Adipose tissue (tissue), 3 donors: ENCODE results near the gene CRNKL1. TPM values are rescaled to one million over a fixed set of nuclear protein-coding genes. Genes with fewer than 3 reads are reported as not detected.

Experiments
- H3K27ac ChIP-seq: one replicate; pipeline ENCODE4 v1.5.1; 2013; ENCODE audit warnings: low read depth, low read length
- WGBS, 3 donors: extraction: QIAGEN DNeasy Blood & Tissue Kit; methylation state at CpG; one replicate each; pipeline ENCODE4 v1.1.7; 2013; 5-methylcytosine and 5-hydroxymethylcytosine counted together
- polyA plus RNA-seq, 3 donors: library from polyadenylated mRNA; stranded (reverse); fragments of 200-250 nt; gene quantifications; one replicate each; pipeline ENCODE4 v1.2.3, GENCODE V29; 2013
- donor health status: healthy with polysubstance abuse.
- donor health status: Bipolar disorder and iron deficiency.
- donor health status: healthy.

Gene CRNKL1
- polyA plus RNA-seq, 3 donors, result 4.2 to 14.6 (median 6.0) TPM

GRCh38 chr20:19993958-19994669, 58.2 kb downstream of the CRNKL1 start:
- no peak overlapping the region for H3K27ac ChIP-seq
- 57 to 67% (median 62%) methylated on average over 12 of the region's 12 CpGs for WGBS, 3 donors

DNA sequence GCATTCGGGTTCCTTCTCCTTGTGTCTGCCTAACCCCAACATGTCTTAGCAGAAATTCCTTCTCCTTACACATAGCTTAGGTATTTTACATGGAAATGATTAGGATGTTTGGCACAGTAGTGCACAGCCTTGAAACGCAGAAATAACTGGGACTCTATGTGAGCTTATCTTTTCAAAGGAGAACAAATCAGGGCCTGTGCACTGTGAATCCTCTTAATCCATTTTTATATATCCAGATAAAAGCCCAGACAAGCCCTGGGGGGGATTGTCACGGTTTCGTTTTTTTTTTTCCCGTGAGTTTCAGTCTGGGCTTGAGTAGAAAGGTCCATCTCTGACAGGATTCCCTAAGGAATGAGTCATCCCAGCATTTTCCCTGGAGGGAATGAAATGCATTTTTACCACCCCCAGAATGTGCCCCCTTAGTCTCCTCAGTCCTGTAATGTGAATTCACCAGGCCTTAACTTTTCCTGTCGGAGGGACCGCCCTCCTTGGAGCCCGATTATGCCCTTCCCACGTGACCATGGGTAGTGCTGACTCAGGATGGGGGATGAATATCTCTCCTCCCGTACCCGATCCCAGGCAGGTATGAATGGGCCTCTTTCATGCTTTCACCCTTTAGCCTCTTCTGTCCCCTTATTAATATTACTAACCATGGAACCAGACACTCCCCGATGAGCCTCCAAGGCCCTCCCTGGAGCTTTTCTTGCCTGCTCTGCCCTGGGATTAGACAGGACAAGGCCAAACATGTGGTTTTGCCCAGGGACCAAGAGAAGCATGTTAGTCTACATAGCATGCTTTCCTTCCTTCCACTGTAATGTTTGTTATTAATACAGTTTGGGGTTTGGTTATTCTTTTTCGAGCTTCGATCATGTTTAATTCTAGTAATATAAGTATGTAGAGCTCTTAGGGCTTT, 59.0 kb downstream of the CRNKL1 start:
- WGBS, 3 donors, result 38 to 57% (median 56%) methylated on average over 14 of the region's 14 CpGs
- peak overlapping the region; percentile 38 for H3K27ac ChIP-seq

DNA sequence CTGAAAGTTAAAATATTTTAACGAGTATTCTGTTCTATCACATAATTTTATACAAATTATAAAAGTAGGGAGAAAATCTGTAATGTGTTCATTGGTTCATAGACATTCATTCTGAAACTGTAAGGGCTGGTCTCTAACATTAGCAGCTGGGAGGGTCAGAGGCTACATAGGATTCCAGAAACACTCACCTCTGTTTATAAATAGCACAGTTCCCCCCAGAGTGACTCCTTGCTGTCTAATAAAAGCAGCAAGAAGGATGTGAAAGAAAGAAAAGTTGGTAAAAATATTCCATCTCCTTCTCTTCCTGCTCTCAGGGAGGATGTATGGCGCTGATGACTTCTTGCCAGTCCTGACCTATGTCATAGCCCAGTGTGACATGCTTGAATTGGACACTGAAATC, 60.4 kb downstream of the CRNKL1 start:
- 55 to 82% (median 77%) methylated on average over 2 of the region's 2 CpGs for WGBS, 3 donors
- H3K27ac ChIP-seq, result no peak overlapping the region

DNA sequence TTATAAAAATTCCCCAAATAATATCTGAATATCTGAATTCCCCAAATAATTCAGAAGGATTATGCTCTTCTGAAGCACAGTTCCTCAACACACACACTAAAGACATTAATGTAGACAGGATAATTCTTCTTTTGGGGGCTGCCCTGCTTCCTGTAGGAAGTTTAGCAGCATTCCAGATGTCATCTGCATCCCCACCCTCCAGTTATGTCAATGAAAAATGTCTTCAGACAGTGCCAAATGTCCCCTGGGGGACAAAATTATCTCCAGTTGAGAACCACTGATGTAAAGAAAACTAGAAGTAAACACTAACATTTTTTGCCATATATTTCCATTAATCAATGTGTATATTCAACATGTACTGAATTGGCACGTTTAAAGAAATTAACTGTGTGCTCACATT, 61.0 kb downstream of the CRNKL1 start:
- 11 to 44% (median 42%) methylated on average over 1 of the region's 1 CpG for WGBS, 3 donors
- H3K27ac ChIP-seq, result no peak overlapping the region

DNA sequence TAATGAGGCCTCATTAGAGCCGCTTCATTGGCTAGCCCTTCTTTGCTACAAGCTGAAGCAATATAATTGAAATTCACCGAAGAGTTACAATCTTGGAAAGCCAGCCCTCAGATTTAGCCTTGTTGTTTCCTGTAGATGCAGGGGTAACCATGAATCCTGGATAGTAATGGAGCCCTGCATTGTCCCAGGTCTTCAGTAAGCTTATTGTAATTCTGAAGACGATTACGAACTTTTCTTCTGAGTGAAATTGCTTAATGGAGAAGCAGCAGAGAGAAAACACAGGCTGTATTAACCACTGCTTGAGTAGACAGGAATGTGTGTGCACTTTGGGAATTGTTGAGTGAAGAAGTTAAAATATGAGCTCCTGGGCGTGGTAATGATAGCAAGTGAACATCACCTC, 61.4 kb downstream of the CRNKL1 start:
- no peak overlapping the region for H3K27ac ChIP-seq
- 78 to 87% (median 82%) methylated on average over 5 of the region's 5 CpGs for WGBS, 3 donors

DNA sequence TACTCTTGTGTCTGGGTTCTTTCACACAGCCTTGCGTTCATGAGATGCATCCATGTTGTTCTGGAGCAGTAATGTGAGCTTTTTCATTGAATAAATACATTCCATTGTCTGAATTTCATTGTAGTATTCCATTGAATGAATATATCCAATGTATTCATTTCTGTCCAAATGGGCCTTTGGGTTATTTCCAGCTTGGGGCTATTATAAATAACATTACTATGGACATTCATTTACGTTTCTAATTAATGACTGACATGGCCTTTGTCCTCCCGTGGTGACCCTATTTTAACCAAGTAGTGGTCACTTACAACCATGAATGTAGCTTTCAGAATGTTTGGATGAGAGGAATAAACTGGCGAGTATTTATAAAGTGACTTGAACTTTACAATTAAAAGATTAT, 65.2 kb downstream of the CRNKL1 start:
- H3K27ac ChIP-seq, result no peak overlapping the region
- 69 to 83% (median 81%) methylated on average over 4 of the region's 4 CpGs for WGBS, 3 donors

- H3K27ac ChIP-seq, result no peak overlapping the region
- WGBS, 3 donors, result 27 to 40% (median 32%) methylated on average over 6 of the region's 6 CpGs
These were observed 65.8 kb downstream of the CRNKL1 start for GRCh38 chr20:19986419-19986818.

Other genes starting within 250 kb of the CRNKL1 start
- gene NAA20, start 35.1 kb downstream of the CRNKL1 start, polyA plus RNA-seq, result 10 to 100 TPM; 43.9 to 74.2 (median 68.8) TPM
- gene CFAP61, start 66 bp upstream of the CRNKL1 start, polyA plus RNA-seq, result under 1 TPM in 1 of 3 donors, not detected in 2; 0.24 TPM